T follicular helper cell (primary cell): Measurements from ENCODE around the gene SERTAD3.
"Not testable (repeated sequence)": the region's sequence is repeated elsewhere in the genome, so short reads cannot be mapped to it uniquely, and the experiment has no call there.

Experiments used
- DNase-seq: peaks from one replicate; pipeline ENCODE4 v3.0.0-alpha.2; 2020; ENCODE audit warnings: low read depth
- total RNA-seq, 2 experiments: gene quantifications; one replicate each; lab custom pipeline; 2026; lab: John Stamatoyannopoulos, UW

SERTAD3 gene, protein sequence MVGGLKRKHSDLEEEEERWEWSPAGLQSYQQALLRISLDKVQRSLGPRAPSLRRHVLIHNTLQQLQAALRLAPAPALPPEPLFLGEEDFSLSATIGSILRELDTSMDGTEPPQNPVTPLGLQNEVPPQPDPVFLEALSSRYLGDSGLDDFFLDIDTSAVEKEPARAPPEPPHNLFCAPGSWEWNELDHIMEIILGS
- 9.2 to 20.9 reads per million in 2 experiments for total RNA-seq

DNA sequence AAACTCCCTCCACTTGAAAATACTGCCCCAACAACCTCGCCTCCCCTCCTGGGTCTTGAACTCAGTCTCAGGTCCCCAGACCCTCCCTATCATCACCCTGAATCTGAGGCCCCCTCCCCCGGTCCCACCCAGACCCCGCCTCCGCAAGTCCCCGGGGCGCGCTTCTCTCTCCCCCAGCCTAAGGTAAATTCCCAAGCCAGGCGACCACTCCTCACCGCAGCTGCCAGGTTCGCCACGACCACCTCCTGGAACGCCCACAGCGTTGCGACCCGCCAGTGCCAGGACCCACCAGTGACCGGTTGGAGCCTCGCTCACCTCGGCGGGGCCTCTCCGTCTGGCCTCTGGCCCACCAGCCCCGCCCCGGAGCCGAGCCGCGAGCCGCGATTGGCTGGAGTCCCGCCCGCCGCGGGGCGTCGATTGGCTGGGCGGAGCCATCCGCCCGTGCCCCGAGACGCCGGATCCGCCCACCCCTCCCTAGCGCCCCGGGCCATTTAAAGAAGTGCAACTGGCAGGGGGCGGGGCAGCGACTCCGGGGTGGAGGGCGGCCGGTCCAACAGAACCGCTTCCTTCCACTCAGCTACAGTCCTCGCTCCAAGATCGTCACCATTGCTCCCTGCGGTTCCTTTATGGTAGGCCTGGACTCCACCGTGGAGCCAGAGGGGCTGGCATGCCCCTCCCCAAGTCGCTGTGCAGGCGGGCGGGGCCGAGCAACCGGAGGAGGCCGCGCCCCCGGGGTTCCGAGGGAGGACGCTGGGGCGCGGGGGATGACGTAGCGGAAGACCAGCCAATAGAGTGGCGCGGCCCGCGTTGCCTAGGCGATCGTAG is at the start of gene SERTAD3:
Gene SERTAD3 (minus strand): TSS at position 336 of the 825 bp plus-strand sequence. CDS start 2,255 bp downstream, outside the sequence.
- peak; percentile 96 for DNase-seq

DNA sequence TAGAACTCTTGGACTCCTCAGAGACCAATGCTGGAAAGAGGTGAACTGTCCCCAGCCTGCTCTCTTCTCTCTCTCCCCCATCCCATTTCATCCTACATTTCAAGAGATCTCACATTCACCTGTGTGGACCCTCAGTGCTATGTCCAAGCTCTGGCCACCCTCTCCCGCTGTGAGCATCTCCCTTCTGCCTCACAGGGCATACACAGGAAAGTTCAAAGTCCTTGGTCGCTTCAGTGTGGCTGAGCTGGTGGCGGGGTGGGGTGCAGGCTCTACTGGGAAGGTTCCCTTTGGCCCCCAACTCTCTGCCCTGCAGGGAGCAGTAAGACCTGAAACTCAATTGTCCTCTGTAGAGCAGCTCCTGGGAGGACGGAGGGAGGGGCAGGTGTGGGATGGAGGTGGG is 49.6 kb upstream of the SERTAD3 start:
- DNase-seq = no peak

DNA sequence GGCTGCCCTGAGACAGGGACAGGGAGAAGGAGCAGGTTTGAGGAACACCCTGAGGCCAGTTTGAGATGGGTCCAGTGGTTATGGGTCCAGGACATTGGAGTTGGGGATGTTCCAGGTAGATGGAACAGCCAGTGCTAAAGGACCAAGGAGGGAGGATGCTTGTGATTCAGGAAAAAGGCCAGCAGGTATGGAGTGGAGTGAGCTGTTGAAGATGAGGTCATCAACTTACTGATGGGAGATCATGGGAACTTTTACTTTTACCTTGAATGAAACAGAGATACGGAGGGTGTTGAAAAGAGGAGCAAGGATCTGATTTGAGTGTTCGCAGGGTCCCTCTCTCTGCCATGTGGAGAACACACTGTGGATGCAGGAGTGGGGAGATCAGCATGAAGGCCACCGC is 48.1 kb upstream of the SERTAD3 start:
- no peak for DNase-seq

DNA sequence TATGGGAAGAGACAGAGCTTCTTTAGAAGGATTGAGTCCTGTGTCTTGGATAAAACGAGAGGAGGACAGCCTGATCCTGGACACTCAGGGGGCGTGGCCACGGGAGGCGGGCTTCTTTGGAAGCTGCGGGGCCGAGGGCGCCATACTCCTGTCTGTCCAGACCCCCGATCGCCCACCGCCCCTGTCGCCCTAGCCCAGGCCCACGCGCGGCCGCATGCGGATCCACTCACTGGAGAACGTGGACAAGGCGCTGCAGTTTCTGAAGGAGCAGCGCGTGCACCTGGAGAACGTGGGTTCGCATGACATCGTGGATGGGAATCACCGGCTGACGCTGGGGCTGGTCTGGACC is 45.7 kb upstream of the SERTAD3 start:
- no peak for DNase-seq

DNA sequence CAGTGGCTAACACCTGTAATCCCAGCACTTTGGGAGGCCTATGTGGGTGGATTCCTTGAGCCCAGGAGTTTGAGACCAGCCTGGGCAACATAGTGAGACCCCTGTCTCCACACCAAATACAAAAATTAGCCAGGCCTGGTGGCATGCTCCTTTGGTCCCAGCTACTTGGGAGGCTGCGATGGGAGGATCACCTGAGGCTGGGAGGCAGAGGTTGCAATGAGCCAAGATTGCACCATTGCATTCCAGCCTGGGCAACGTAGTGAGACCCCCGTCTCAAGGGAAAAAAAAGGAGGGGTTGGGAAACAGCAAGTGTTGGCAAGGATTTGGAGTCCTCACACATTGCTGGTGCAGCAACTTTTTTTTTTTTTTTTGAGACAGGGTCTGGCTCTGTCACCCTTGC is 41.9 kb upstream of the SERTAD3 start:
- no peak for DNase-seq

DNA sequence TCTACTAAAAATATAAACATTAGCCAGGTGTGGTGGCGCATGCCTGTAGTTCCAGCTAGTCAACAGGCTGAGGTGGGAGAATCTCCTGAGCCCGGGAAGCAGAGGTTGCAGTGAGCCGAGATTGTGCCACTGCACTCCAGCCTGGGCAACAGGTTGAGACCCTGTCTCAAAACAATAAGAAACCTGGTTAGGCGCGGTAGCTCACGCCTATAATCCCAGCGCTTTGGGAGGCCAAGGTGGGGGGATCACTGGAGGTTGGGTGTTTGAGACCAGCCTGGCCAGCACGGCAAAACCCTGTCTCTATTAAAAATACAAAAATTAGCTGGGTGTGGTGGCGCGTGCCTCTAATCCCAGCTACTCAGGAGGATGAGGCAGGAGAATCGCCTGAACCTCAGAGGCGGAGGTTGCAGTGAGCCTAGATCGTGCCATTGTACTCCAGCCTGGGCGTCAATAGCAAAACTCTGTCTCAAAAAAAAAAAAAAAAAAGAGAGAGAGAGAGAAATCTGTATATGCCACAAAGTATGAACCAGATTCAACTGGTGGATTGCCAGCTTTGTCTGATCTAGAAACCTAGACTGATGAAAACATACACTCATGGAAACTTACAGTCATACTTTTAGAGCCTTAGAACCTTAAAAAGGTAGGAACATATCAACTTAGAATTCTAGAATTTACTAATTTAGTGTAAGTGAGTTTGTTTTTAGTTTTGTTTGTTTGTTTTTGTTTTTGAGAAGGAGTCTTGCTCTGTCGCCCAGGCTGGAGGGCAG is 31.9 kb upstream of the SERTAD3 start:
- DNase-seq = not testable (repeated sequence)

DNA sequence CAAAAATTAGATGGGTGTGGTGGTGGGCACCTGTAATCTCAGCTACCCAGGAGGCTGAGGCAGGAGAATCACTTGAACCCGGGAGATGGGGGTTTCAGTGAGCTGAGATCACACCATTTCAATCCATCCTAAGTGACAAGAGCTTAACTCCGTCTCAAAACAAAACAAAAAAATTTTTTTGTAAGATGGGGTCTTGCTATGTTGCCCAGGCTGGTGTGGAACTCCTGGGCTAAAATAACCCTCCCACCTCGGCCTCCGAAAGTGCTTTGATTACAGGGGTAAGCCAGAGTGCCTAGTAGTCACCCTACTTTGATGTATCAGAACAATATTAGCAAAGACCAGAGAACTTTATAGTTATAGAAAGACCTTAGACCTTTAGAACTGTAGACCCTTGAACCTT is 30.6 kb upstream of the SERTAD3 start:
- DNase-seq = no peak

DNA sequence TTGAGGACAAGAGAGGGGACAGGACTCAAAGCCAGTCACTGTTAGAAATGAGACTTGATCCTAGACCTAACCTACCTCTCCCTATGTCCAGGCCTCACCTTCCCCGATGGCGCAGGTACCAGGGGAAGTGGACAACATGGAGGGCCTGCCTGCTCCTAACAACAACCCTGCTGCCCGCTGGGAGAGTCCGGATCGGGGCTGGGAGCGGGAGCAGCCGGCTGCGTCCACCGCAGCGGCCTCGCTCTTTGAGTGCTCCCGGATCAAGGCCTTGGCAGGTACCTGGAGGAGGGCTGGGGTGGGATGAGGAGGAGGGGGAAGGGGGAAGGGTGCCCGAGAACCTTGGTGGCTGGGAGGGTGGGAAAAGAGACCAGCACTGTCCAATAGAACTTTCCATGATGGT is 28.4 kb upstream of the SERTAD3 start:
- DNase-seq = no peak

DNA sequence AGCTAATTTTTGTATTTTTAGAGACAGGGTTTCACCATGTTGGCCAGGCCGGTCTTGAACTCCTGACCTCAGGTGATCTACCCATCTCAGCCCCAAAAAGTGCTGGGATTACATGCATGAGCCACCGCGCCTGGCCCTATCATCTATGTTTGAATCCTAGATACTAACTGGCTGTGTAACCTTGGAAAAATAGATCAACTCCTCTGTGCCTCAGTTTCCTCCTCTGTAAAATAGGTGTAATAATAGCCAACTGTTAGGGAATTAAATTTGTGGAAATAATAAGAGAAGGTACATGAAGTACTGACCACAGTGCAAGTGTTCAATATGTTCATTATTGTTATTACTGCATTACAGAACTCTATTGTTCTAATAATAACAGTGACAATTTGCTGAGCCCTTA is 27.0 kb upstream of the SERTAD3 start:
- no peak for DNase-seq

DNA sequence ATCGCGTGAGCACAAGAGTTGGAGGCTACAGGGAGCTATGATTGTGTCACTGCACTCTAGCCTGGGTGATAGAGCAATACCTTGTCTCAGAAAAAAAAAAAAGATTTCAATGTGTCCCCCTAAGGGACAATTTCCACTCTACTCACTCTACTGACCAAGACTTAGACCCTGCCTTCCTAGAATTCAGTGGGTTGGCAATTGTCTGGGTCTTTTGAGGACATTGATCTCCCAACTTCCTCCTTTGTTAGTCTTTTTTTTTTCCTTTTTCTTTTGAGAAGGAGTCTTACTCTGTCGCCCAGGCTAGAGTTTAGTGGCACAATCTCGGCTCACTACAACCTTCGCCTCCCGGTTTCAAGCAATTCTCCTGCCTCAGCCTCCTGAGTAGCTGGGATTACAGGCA is 24.9 kb upstream of the SERTAD3 start:
- DNase-seq = no peak

DNA sequence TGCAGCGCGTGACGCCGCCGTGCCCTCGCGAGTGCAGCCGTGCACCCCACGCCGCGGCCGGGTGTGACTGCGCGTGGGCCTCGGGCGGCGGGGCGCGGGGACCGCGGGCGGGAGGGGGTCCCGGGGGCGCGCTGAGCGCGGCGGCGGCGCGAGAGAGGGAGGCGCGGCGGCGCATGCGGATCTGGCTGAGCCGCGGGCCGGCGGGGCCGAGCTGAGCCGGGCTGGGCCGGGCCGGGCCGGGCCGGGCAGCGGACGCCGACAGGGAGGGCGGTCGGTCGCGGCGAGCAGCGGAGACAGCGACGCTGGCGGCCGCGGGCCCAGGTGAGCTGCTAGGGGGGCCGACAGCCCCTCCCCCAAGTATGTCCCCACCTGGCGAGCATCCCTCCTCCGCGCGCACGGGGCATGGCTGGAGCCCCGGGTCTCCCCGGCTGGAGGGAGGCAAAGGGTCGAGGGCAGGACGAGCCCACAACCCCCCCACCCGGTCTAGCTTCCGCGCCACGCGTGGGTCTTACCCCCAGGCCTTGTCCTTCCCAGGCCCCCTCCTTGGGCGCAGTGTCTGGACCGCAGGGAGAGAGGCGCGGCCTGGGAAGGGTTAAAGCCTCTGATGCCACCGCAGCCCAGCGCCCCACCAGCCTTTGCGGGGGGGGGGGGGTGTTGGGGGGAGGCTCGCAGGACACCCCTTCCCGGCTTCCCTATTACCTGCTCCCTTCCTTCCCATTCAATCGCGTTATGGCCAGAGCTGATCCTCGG is 23.0 kb upstream of the SERTAD3 start, which contains the start of gene SPTBN4:
Gene SPTBN4 (plus strand): TSS at position 17 of the 750 bp plus-strand sequence. CDS start 5,621 bp downstream, outside the sequence.
- no peak for DNase-seq

DNA sequence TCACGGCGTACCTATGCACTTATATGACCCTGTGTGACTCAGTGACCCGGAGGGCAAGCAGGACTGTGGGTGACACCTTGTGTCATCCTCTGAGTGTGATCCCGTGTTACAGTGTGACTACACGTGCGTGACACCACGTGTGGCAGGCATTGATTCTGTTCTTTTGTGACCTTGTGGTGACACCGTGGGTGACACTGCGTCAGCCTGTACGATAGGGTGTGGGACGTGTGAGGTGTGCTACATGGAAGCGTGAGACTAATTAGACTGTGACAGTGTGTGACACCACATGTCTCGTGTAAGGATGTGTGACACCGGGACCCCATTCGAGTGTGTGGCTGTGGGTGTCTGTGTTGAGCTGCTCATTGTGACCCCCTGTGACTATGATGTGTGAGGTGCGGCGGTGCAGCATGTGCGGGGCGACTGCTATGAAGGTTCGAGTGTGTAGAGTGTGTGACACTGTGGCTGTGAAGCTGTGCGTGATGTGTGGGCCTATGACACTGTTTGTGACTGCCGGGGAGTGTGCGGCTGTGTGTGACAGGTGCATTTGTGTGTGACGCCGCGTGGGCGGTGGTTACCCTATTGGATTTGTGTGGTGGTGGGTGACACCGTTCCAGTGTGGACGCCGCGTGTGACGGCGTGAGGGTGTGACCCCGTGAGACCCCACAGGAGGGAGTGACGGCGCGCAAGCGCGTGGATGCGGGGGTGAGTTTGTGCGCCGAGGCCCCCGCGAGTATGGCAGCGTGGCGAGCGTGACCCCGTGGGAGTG is 22.3 kb upstream of the SERTAD3 start:
- DNase-seq = peak; percentile 56

DNA sequence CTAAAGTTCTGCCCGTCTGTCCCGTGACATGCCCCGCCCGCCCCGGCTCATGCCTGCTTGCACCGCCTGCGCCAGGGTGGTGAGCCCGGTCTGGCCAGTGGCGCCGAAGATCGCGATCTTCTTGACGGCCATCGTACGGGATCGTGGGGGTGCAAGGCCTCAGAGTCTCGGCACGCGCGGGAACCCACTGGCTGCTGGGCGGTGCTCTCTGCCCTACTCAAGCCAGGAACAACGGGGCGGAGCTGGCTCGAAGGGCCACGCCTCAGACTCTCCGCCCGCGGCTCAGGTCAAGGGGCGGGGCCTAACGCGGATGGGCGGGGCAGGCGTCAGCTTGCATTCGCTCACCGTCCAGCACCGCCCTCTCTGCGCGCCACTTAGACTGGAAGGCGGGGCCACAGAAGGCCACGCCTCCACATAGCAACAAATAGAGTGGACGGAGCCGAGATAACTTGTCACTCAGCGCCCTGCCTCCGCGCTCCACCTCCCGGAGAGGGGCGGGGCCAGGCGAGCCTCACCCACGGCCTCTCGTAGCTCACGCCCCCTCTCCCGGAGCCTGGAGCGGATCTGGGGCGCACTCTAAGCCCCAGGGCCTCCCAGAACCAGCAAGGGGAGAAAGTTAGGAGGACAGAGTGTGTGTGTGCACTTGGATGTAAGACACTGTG is 21.6 kb upstream of the SERTAD3 start, which contains the start of gene BLVRB:
Gene BLVRB (minus strand): TSS at position 189 of the 662 bp plus-strand sequence. CDS start 57 bp downstream, at position 132.
- peak; percentile 99 for DNase-seq

DNA sequence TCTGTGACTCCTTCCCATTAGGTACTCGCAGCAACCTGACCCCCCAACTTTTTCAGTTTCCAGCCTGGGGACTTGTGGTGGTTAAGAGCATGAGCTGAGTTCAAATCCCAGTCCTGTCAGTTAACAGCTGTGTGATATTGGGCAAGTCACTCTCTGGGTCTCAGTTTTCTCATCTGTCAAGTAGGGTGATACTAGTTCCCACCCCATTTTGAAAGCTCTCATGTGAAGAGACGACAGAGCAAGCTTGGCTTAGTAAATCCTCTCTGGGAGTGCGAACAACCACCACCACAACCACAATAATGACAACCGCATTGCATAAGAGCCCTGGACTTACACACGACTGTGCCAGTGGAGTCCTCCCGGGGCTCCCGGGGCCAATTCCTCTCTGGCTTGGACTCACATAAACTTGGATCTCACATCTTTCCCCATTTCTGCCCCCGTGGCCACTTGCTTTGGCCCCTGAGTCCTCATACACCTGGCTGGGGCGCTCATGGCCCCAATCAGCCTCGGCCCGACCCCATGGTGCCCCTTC is 21.0 kb upstream of the SERTAD3 start:
- DNase-seq = no peak

DNA sequence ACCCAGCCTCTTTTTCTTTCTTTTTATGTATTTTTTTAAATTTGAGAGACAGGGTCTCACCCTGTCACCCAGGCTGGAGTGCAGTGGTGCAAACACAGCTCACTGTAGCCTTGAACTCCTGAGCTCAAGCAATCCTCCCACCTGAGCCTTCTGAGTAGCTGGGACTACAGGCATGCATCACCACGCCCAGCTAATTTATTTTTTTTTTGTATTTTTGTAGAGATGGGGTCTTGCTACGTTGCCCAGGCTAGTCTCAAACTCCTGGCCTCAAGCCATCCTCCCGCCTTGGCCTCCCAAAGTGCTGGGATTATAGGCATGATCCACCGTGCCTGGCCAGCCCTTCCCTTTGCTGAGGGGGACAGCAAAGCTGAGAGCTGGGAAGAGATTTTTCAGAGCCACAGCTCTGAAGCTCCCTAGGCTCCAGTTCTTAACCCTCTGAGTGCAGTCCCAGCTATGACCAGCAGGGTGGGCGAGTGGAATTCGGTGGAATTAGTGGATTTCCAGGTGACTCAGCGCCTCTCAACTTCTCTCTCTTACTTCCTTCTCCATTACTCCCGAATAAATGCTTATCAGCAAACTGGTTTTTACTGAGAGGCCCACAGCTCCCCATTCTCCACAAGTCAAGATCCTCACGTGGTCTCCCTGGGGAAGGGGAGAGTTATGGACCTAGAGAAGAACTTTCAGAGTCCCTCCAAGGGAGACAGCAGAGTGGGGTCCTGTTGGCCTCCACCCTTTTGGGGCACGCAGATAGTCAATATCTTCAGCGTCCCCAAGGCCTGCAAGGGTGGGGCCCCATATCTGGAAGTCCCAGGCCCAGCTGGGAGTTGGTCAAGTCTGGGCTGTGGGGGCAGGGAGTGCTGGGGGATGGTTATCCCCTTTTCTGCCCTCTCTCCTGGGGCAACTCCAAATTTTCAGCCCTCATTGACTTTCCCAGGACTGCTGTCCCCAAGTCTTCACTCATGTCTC is 20.2 kb upstream of the SERTAD3 start:
- peak; percentile 63 for DNase-seq

DNA sequence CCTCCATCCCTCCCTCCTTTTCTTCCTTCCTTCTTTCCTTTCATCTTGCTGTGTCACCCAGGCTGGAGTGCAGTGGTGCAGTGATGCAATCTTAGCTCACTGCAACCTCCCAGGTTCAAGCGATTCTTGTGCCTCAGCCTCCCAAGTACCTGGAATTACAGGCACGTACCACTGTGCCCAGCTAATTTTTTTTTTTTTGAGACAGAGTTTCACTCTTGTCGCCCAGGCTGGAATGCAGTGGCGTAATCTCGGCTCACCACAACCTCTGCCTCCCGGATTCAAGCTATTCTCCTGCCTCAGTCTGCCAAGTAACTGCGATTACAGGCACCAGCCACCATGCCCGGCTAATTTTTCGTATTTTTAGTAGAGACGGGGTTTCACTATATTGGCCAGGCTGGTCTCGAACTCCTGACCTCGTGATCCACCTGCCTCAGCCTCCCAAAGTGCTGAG is 19.5 kb upstream of the SERTAD3 start:
- DNase-seq = not testable (repeated sequence)

DNA sequence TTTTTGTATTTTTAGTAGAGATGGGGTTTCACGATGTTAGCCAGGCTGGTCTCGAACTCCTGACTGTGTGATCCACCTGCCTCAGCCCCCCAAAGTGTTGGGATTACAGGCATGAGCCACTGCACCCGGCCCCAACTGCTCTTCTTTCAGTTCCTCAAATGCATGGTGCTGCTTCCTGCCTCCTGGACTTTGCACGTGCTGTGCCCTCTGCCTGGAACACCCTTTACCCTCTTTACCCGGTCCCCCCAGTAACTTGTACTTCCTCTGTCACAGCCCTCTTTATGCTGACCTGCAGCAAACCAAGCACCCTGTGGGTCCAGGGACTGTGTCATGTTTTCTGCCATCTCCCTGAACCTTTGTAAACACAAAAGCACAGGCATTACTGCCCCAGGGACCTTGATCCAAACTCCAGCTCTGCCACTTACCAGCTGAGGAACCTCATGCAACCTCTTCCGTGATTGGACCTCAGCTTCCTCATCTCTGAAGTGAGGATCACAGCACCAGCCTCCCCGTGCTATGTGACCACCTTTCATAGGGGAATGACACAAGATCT is 17.6 kb upstream of the SERTAD3 start:
- DNase-seq = no peak

DNA sequence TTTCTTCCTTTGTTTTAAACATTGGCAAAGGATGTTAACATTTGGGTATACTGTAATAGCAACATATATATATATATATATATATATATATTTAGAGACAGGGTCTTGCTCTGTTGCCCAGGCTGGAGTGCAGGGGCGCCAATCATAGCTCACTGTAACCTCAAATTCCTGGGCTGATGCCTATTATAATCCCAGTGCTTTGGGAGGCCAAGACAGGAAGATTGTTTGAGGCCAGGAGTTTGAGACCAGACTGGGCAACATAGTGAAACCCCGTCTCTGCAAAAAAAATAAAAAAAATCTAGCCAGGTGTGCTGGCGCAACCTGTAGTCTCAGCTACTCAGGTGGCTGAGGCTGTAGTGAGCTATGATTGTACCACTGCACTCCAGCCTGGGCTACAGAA is 16.1 kb upstream of the SERTAD3 start:
- no peak for DNase-seq

DNA sequence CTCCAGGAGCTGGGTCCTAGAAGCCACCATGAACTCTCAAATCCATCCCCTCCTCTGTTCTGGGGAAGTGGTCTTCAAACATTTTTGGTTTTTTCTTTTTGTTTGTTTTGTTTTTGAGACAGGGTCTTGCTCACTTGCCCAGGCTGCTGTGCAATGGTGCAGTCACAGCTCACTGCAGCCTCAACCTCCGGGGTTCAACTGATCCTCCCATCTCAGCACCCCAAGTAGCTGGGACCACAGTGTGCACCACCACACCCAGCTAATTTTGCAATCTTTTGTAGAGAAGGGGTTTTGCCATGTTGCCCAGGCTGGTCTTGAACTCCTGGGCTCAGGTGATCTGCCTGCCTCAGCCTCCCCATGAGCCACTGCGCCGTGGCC is 14.5 kb upstream of the SERTAD3 start:
- no peak for DNase-seq
